Nephron progenitor cell (in vitro differentiated cells): ENCODE data around the gene SLC29A2.

ENCODE experiments used
- DNase-seq: peaks from one replicate; pipeline ENCODE4 v3.0.0; 2021
- H3K27ac Mint-ChIP-seq: 2 replicates; pipeline ENCODE4 v1.8.0; 2021; ENCODE audit warnings: mild to moderate bottlenecking, moderate library complexity, mixed read lengths
- H3K27me3 Mint-ChIP-seq: 2 replicates; pipeline ENCODE4 v1.8.0; 2021; ENCODE audit warnings: mild to moderate bottlenecking, low read depth, mixed read lengths; ENCODE audit not compliant: poor library complexity
- H3K36me3 Mint-ChIP-seq: 2 replicates; pipeline ENCODE4 v1.8.0; 2021; ENCODE audit warnings: low read depth, mixed read lengths
- H3K4me1 Mint-ChIP-seq: 2 replicates; pipeline ENCODE4 v1.8.0; 2021; ENCODE audit warnings: mixed read lengths
- H3K4me3 Mint-ChIP-seq: 2 replicates; pipeline ENCODE4 v1.8.0; 2021; ENCODE audit warnings: mild to moderate bottlenecking, moderate library complexity, mixed read lengths
- H3K9me3 Mint-ChIP-seq: 2 replicates; pipeline ENCODE4 v1.8.0; 2021; ENCODE audit warnings: mild to moderate bottlenecking, moderate library complexity, mixed read lengths
- TF ChIP-seq, protein P1 (sequence below): fragments of 200-600 bp; sonication (generic); IDR thresholded peaks from 2 replicates; pipeline ENCODE4 v1.5.0; 2021; ENCODE audit warnings: antibody characterized with exemption

The SLC29A2 gene

DNA sequence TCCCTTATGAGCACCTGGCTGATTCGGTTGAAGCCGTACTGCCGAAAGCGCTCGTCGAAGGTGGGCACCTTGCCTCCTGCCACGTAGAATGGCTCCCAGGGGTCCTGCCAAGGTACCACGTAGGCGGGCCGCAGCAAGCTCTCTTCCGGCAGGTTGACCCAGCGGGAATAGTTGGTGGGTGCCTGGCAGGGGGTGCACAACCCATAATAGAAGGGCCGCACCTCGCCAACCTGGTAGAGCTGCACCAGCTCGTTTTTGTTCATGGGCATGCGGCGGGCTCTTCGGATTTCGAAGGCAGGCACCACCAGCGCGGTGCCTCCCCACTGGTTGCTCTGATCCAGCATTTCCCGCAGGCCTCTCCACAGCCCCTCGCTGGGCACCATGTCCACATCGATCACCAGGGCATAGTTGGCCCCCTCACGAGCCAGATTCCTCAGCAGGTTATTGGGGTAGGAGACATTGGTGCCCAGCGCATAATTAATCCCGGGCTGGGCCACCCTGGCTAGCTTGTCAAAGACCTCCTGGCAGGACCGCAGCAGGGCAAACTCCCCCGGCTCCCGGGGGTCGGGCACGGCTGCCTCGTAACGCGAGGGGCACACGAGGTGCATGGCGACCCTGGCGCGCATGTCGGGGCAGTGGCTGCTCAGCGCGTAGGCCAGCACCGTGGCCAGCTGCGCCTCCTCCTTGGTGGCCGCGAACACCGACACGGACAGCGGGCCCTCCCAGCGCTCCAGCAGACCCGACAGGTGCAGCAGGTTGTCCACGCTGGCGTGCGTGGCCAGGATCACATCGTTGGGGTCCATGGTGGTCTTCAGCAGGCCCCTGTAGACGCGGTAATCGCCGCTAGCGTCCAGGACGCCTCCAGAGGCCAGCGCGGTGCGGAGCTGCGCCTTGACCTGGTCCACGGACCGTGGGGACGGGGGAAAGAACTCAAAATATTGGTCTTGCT is 24.8 kb downstream of the SLC29A2 start:
- TF ChIP-seq, protein P1, sequence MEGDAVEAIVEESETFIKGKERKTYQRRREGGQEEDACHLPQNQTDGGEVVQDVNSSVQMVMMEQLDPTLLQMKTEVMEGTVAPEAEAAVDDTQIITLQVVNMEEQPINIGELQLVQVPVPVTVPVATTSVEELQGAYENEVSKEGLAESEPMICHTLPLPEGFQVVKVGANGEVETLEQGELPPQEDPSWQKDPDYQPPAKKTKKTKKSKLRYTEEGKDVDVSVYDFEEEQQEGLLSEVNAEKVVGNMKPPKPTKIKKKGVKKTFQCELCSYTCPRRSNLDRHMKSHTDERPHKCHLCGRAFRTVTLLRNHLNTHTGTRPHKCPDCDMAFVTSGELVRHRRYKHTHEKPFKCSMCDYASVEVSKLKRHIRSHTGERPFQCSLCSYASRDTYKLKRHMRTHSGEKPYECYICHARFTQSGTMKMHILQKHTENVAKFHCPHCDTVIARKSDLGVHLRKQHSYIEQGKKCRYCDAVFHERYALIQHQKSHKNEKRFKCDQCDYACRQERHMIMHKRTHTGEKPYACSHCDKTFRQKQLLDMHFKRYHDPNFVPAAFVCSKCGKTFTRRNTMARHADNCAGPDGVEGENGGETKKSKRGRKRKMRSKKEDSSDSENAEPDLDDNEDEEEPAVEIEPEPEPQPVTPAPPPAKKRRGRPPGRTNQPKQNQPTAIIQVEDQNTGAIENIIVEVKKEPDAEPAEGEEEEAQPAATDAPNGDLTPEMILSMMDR: no peak
- Mint-ChIP-seq H3K9me3 (peaks cover 3% of the 10 kb centered on the region), H3K4me3 (peak overlapping the region; percentile 96), H3K27me3 (peaks cover 12% of the 10 kb centered on the region), H3K36me3 (peaks cover 15% of the 10 kb centered on the region), H3K4me1 (peaks cover 49% of the 10 kb centered on the region), H3K27ac (no peak overlapping the region)
- DNase-seq: no peak

DNA sequence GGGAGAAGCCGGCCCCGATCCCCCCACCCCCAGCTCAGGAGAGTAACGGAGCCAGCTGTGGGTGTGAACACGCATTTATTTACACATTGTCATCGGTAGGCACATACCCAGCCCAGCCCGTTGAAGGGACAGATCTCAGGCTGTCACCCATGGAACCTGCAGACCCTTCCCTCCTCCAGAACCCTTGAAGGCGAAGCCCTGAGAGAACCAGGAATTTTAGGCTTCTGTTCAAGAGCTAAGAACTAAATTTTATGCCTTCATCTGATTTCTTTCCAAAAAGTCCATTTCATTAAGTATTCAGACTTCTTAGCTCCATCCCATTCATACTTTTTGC is 26.3 kb downstream of the SLC29A2 start:
- H3K27ac Mint-ChIP-seq: peak overlapping the region; percentile 97
- peaks cover 12% of the 10 kb centered on the region for H3K27me3 Mint-ChIP-seq
- TF ChIP-seq, protein P1: no peak
- peaks cover 11% of the 10 kb centered on the region for H3K36me3 Mint-ChIP-seq
- peaks cover 3% of the 10 kb centered on the region for H3K9me3 Mint-ChIP-seq
- H3K4me3 Mint-ChIP-seq: peak overlapping the region; percentile 96
- H3K4me1 Mint-ChIP-seq: peaks cover 49% of the 10 kb centered on the region
- no peak for DNase-seq

DNA sequence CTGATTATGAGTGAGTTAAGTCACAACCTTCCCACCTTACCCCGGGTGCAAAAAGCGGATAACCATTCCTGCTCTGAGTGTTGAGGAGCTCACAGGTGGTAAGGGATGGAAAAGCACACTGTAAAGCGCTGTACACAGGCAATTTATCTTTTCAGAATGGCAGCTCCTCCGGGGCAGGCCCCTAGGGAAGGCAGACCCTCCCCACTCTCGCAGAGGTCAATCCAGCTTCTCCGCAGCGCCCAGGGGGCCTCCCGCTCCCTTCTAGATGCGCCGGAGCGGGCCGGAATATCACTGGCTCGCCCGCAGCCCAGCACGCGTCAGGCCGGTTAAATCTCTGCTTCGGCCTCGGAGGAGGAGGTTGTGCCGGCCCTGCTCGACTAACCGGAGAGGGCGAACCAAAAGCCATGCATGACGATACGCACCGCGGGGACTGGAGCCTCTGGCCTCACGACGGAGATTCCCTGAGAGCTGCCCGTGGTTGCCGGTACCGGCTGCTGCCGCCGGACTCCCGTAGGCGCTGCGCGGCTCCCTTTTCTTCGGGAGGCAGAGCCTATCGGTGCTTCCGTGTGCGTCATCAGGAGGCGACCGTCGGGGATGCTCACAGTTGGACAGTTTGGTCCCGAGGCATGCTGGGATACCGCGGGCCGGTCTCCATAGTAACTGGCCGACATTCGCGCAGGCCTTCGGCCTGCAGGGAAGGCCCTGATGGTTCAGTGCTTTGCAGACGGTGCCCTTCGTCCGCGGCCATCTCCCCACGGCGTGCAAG is 26.8 kb downstream of the SLC29A2 start, which contains the start of gene BRMS1:
BRMS1 (minus strand) TSS at position 555 of the 766 bp plus-strand sequence. CDS start 2,870 bp downstream, outside the sequence.
- Mint-ChIP-seq H3K4me1 (peaks cover 49% of the 10 kb centered on the region), H3K4me3 (peak within 1 kb of the TSS; percentile 96), H3K27me3 (peaks cover 12% of the 10 kb centered on the region), H3K9me3 (peaks cover 3% of the 10 kb centered on the region), H3K36me3 (peaks cover 11% of the 10 kb centered on the region), H3K27ac (peak within 1 kb of the TSS; percentile 97)
- TF ChIP-seq, protein P1: no peak
- peak; percentile 96 for DNase-seq

DNA sequence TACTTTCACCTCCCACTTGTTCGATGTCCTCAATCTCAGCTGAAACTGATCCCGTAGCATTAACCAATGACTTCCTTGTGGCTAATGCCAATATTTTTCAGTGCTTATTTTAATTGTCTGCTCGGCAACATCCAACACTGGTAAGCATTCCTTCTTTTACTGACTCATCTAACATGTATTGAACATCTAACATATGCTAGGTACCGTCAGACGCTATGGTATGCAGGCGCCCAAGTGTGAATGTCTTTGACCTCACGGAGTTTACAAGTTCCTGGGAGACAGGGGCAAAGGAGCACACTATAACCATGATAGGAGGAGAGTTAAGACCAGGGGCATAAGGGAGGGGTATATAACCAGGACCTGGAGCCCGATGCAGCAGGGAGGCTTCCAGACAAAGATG is 28.4 kb downstream of the SLC29A2 start:
- no peak for DNase-seq
- peaks cover 3% of the 10 kb centered on the region for H3K9me3 Mint-ChIP-seq
- peaks cover 11% of the 10 kb centered on the region for H3K36me3 Mint-ChIP-seq
- no peak overlapping the region for H3K27ac Mint-ChIP-seq
- H3K27me3 Mint-ChIP-seq: peaks cover 8% of the 10 kb centered on the region
- TF ChIP-seq, protein P1: no peak
- peaks cover 42% of the 10 kb centered on the region for H3K4me1 Mint-ChIP-seq
- peak overlapping the region; percentile 96 for H3K4me3 Mint-ChIP-seq

DNA sequence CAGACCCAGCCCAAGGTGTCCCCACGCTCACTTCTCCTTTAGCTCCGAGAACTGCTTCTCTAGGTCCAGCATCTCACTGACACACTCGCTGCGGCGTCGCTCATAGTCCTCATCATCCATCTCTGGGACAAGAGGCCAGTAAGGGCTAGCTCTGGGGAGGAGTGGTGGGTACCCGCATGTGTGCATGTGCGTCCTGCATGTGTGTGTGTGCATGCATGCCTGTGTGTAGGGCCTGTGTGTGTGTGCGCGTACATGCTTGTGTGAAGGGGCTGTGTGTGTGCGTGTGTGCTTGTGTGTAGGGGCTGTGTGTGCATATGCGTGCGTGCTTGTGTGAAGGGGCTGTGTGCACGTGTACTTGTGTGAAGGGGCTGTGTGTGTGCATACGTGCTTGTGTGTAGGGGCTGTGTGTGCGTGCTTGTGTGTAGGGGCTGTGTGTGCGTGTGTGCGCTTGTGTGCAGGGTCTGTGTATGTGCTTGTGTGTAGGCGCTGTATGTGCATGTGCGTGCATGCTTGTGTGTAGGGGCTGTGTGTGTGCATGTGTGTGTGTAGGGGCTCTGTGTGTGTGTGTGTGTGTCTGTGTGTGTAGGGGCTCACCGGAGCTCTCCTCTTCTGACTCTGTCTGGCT is 29.9 kb downstream of the SLC29A2 start:
- Mint-ChIP-seq H3K4me1 (peaks cover 45% of the 10 kb centered on the region), H3K9me3 (no peaks in the 10 kb centered on the region), H3K4me3 (no peak overlapping the region), H3K27me3 (peaks cover 5% of the 10 kb centered on the region), H3K36me3 (peaks cover 11% of the 10 kb centered on the region), H3K27ac (no peak overlapping the region)
- no peak for DNase-seq
- TF ChIP-seq, protein P1: no peak
